Testis (tissue), 5 donors: ENCODE measurements around the gene TNNT2. TPM values are rescaled to one million over a fixed set of nuclear protein-coding genes. Genes with fewer than 3 reads are reported as not detected.

Source experiments
- DNase-seq: peaks from one replicate; pipeline ENCODE4 v3.0.0-alpha.2; 2019
- H3K27ac ChIP-seq, 2 donors: fragments of 200-600 bp; sonication (generic); one replicate each; pipeline ENCODE4 v1.5.1; 2019
- H3K27me3 ChIP-seq: fragments of 200-600 bp; sonication (generic); one replicate; pipeline ENCODE4 v1.5.1; 2019
- H3K36me3 ChIP-seq: fragments of 200-600 bp; sonication (generic); one replicate; pipeline ENCODE4 v1.5.1; 2017; ENCODE audit warnings: low read depth; ENCODE audit errors: missing control alignments
- H3K4me1 ChIP-seq: fragments of 200-600 bp; sonication (generic); one replicate; pipeline ENCODE4 v1.5.1; 2019
- H3K4me3 ChIP-seq, 2 donors: fragments of 200-600 bp; sonication (generic); one replicate each; pipeline ENCODE4 v1.5.1; 2017 to 2019
- H3K9me3 ChIP-seq: fragments of 200-600 bp; sonication (generic); one replicate; pipeline ENCODE4 v1.5.1; 2017
- POLR2A ChIP-seq: fragments of 450-650 bp; IDR thresholded peaks from one replicate; pipeline ENCODE4 v1.6.1; 2017; ENCODE audit warnings: antibody characterized with exemption, mild to moderate bottlenecking, moderate library complexity
- WGBS, 2 donors: methylation state at CpG; one replicate each; pipeline ENCODE4 v1.1.5; 2018; 5-methylcytosine and 5-hydroxymethylcytosine counted together
- intact Hi-C: fragments of 100-400 bp; cut with DNase I; formaldehyde crosslinking; loops from one replicate; pipeline ENCODE4 v1.15.1; 2023; ENCODE audit warnings: low total_unique reads
- long read RNA-seq, 2 donors: transcript quantifications; one replicate each; lab custom pipeline, GENCODE V29; 2026
- polyA plus RNA-seq: library from polyadenylated mRNA; stranded (reverse); fragments of 350-450 nt; fragmentation: Illumina TruSeq; extraction: RNeasy Lipid Tissue Mini Kit (QIAGEN cat#74804); gene quantifications from one replicate; pipeline ENCODE4 v1.2.3, GENCODE V29; 2014; ENCODE audit warnings: low read depth, low replicate concordance; ENCODE audit not compliant: insufficient read depth
- total RNA-seq, 2 donors: library from RNA; depleted of rRNA; stranded (reverse); fragments of >200 nt; gene quantifications; one replicate each; pipeline ENCODE4 v1.2.3, GENCODE V29; 2016
- TF ChIP-seq, protein P1 (sequence below), 3 experiments: fragments of 450-650 bp in 2 of 3; fragments of 200-600 bp in 1 of 3; sonication (generic) in 1 of 3; IDR thresholded peaks; one replicate each; pipeline ENCODE4 v1.5.1; 2016 to 2019; ENCODE audit warnings: antibody characterized with exemption in 3 of 3, mild to moderate bottlenecking in 2 of 3, moderate library complexity in 1 of 3

TNNT2 gene
- 1 to 10 TPM in 1 of 2 donors, under 1 TPM in 1; 0.79 to 1.1 TPM for total RNA-seq
- 2.7 TPM for polyA plus RNA-seq
- long read RNA-seq, donor 1: 0 reads
- long read RNA-seq, donor 2: 0 reads

DNA sequence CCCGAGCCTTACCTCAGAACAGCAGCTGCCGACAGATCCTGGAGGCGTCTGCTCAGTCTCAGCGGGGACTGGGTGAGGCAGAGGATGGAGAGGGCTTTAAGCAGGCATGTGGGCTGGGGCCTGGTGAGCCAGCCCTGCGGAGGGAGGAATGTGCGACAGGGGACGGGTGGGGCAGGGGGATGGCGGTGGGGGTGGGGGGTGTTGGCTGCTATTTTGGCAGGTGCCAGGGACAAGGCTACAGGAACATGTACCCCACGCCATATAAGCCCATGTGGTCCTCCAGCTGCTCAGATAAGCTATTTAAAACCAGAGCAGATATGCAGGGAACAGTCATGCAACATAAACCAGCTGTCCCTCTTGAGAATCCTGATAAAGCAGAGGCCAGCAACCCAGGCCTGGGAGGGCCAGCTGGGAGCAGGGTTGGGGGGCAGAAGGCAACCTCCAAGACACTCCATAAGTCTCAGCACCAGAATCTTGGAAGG is at the start of gene TNNT2:
TSS of gene TNNT2 (minus strand) at position 70 of the 482 bp plus-strand sequence. CDS start 4,426 bp downstream, outside the sequence.
- DNase-seq: no peak
- TF ChIP-seq POLR2A: no peak
- TF ChIP-seq, protein P1, sequence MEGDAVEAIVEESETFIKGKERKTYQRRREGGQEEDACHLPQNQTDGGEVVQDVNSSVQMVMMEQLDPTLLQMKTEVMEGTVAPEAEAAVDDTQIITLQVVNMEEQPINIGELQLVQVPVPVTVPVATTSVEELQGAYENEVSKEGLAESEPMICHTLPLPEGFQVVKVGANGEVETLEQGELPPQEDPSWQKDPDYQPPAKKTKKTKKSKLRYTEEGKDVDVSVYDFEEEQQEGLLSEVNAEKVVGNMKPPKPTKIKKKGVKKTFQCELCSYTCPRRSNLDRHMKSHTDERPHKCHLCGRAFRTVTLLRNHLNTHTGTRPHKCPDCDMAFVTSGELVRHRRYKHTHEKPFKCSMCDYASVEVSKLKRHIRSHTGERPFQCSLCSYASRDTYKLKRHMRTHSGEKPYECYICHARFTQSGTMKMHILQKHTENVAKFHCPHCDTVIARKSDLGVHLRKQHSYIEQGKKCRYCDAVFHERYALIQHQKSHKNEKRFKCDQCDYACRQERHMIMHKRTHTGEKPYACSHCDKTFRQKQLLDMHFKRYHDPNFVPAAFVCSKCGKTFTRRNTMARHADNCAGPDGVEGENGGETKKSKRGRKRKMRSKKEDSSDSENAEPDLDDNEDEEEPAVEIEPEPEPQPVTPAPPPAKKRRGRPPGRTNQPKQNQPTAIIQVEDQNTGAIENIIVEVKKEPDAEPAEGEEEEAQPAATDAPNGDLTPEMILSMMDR (IDR thresholded peaks at IDR 0.05): no peak
- WGBS, 2 donors: 46 to 85% methylated on average over 5 to 9 of the region's 9 CpGs
- H3K36me3 ChIP-seq: no peaks in the 10 kb centered on the region
- no peaks in the 10 kb centered on the region for H3K4me1 ChIP-seq
- H3K27me3 ChIP-seq: no peaks in the 10 kb centered on the region
- intact Hi-C loops: no loop called here
- no peak within 1 kb of the TSS for H3K27ac ChIP-seq
- no peaks in the 10 kb centered on the region for H3K9me3 ChIP-seq
- no peak within 1 kb of the TSS for H3K4me3 ChIP-seq

DNA sequence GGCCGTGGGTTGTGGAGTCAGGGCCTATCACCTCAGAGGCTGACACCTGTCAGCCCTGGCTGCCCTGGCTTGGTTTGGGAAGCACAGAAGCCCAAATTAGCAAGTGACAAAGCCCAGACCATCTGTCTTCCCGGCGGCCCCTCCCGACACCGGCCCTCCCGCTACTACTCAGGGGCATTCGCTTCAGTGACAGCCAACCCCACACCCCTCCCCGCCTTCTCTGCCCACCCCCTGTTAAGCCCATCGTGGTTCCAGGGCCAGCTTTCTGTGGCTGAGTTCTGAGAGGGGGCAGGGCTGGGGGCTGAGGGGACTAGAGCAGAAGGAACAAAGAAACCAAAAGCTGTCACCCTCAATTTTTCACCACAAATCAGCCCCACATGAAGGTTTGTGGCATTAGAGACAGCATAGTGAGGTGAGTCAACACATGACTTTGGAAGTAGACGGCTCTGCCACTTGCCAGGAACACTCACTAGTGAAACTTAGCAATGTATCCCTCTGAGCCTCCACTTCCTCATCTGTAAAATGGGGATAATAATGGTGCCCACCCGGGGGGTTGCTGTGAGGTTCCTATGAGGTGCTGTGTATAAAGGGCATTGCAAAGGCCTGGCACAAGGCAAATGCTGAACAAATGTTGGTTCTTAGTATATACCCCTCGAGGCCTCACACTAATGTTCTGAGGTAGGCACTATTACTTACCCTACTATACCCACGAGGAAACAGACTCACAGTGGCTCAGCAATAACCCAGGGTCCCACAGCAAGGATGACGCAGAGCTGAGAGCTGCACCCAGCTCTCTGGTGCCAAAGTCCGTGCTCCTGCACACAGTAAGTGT is 49.2 kb upstream of the TNNT2 start:
- intact Hi-C loops: no loop called here
- Histone ChIP-seq H3K27me3 (no peaks in the 10 kb centered on the region), H3K9me3 (no peaks in the 10 kb centered on the region), H3K4me3 (no peak overlapping the region), H3K4me1 (no peaks in the 10 kb centered on the region), H3K27ac (no peak overlapping the region), H3K36me3 (no peaks in the 10 kb centered on the region)
- 80 to 95% methylated on average over 15 of the region's 15 CpGs for WGBS, 2 donors
- no peak for TF ChIP-seq POLR2A
- TF ChIP-seq, protein P1 (IDR thresholded peaks at IDR 0.05): no peak
- no peak for DNase-seq

DNA sequence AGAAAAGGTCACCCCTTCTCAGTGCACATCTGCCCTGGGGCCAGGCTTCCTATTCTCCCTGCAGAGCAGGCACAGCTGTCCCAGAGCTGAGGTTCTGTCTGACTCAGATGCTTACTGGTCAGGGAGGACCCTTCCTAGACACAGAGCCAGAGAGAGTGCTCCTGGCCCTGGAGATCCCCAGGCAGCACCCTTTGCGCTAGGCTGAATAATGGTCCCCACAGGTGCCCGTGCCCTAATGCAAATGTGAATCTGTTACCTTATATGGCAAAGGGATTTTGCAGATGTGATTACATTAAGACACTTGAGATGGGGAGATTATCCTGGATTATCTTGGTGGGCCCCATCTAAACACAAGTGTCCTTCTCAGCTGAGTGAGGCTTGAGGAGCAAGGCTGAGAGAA is 46.7 kb upstream of the TNNT2 start:
- no peak for DNase-seq
- no peaks in the 10 kb centered on the region for H3K36me3 ChIP-seq
- H3K4me3 ChIP-seq: no peak overlapping the region
- TF ChIP-seq, protein P1 (IDR thresholded peaks at IDR 0.05): no peak
- TF ChIP-seq POLR2A: no peak
- H3K27me3 ChIP-seq: no peaks in the 10 kb centered on the region
- no peak overlapping the region for H3K27ac ChIP-seq
- intact Hi-C loops: no loop called here
- 100% methylated on average over 2 of the region's 2 CpGs for WGBS, 2 donors
- no peaks in the 10 kb centered on the region for H3K9me3 ChIP-seq
- H3K4me1 ChIP-seq: no peaks in the 10 kb centered on the region

DNA sequence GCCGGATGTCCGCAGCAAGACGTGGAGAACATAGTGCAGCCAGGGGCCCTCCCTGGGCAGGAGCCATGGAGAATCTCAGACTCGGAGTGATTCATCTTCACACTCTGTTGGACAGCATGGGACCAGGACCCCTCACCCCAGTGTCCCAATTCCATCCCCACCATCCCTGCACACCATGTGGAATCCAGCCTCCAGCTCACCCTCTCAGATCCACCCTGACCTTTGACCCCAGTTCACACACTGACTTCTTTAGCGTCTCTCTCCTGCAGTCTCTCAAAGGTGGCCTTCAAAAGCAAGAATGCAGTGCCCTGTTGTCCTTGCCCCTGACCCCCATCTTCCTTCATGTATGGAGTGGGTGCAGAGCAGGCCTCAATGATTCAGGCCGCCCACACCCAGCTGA is 46.2 kb upstream of the TNNT2 start:
- DNase-seq: no peak
- WGBS, 2 donors: 62 to 74% methylated on average over 6 of the region's 6 CpGs
- H3K36me3 ChIP-seq: no peaks in the 10 kb centered on the region
- H3K27me3 ChIP-seq: no peaks in the 10 kb centered on the region
- intact Hi-C loops: no loop called here
- H3K27ac ChIP-seq: no peak overlapping the region
- H3K9me3 ChIP-seq: no peaks in the 10 kb centered on the region
- no peak overlapping the region for H3K4me3 ChIP-seq
- TF ChIP-seq POLR2A: no peak
- H3K4me1 ChIP-seq: no peaks in the 10 kb centered on the region

DNA sequence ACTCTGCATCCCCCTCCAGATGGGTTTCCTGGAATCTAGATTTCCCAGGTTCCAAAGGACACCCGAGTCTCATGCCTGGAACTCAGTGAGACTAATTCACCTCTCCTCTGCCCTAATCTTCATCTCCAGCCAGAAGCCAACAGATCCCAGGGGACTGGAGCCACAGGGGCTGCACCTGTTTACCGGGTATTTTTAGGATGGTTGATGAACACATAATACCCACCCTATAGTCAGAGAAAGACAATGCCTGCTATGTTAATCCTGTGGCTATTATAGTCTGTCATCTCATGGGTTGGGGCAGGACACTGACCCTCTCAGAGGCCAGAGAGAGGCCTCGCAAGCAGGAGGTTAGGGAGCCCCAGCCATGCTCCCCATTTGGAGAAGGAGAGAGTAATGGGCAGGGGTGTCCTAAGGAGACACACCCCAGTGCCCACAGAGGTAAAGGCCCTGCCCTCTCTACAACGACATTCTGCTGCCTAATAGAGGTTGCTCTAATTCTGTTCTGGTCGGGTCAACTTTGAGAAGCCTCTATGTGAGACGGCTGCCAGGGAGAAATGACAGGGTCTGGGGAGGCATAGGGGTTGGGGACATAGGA is 45.1 kb upstream of the TNNT2 start:
- no peak overlapping the region for H3K4me3 ChIP-seq
- TF ChIP-seq, protein P1 (IDR thresholded peaks at IDR 0.05): no peak
- TF ChIP-seq POLR2A: no peak
- H3K9me3 ChIP-seq: no peaks in the 10 kb centered on the region
- WGBS, 2 donors: 83 to 90% methylated on average over 6 of the region's 6 CpGs
- no peaks in the 10 kb centered on the region for H3K27me3 ChIP-seq
- no peaks in the 10 kb centered on the region for H3K4me1 ChIP-seq
- no peak overlapping the region for H3K27ac ChIP-seq
- intact Hi-C loops: no loop called here
- DNase-seq: no peak
- H3K36me3 ChIP-seq: no peaks in the 10 kb centered on the region
